ENCODE measurements around the gene AANAT. TPM values are rescaled to one million over a fixed set of nuclear protein-coding genes. Genes with fewer than 3 reads are reported as not detected.

Gene AANAT
- total and polyA plus RNA-seq, 4 donors: not detected

DNA sequence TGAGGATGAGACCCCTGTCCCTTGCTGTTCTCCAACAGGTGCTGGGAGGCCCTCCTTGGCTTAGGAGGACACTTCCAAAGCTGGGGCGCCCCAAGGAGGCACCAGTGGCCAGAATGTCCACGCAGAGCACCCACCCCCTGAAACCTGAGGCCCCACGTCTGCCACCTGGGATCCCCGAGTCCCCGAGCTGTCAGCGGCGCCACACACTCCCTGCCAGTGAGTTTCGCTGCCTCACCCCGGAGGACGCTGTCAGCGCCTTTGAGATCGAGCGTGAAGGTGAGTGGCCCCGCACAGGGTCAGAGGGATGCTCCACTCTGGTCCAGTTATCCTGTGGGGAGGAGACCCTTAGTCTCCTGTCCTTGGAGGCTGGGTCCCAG is 1.2 kb downstream of the AANAT start (continued):
- TF ChIP-seq NR2F2 (IDR thresholded peaks at IDR 0.05) (no peak), TAF1 (conservative IDR thresholded peaks at IDR 0.05) (no peak), FOXA2 (IDR thresholded peaks at IDR 0.05) (no peak), RAD21 (IDR thresholded peaks at IDR 0.05) (no peak)
- TF ChIP-seq, protein P1, sequence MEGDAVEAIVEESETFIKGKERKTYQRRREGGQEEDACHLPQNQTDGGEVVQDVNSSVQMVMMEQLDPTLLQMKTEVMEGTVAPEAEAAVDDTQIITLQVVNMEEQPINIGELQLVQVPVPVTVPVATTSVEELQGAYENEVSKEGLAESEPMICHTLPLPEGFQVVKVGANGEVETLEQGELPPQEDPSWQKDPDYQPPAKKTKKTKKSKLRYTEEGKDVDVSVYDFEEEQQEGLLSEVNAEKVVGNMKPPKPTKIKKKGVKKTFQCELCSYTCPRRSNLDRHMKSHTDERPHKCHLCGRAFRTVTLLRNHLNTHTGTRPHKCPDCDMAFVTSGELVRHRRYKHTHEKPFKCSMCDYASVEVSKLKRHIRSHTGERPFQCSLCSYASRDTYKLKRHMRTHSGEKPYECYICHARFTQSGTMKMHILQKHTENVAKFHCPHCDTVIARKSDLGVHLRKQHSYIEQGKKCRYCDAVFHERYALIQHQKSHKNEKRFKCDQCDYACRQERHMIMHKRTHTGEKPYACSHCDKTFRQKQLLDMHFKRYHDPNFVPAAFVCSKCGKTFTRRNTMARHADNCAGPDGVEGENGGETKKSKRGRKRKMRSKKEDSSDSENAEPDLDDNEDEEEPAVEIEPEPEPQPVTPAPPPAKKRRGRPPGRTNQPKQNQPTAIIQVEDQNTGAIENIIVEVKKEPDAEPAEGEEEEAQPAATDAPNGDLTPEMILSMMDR (IDR thresholded peaks at IDR 0.05; ENCODE audit: low read depth, low read length, missing input control): no peak

DNA sequence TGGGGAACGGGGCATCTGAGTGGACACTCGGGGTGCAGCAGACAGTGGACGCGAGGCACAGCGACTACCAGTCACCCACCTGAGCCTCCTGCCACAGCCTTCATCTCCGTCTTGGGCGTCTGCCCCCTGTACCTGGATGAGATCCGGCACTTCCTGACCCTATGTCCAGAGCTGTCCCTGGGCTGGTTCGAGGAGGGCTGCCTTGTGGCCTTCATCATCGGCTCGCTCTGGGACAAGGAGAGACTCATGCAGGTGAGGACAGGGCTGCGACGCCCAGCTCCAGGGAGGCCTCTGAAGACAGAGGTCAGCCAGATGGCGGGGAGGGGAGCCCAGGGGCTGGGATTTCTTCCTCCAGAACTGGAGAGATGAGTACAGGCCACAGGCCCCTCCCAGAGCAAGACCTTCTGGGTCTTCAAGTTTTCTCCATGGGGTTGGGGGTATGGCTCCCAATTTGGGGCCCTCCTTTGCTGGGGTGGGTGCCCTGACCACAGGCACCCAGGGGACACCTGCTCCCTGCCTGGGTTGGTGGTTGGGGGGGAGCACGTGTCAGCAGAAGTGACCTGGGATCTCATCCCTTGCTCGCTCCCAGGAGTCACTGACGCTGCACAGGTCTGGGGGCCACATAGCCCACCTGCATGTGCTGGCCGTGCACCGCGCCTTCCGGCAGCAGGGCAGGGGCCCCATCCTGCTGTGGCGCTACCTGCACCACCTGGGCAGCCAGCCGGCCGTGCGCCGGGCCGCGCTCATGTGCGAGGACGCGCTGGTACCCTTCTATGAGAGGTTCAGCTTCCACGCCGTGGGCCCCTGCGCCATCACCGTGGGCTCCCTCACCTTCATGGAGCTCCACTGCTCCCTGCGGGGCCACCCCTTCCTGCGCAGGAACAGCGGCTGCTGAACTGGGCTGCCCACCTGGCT is 1.9 kb downstream of the AANAT start:
- Histone ChIP-seq H3K9ac (ENCODE audit: low read depth in 1 of 2, low read length in 2 of 2) (no peak overlapping the region), H3K27me3 (ENCODE audit: control insufficient read depth in 4 of 4, insufficient read depth in 4 of 4, low read length in 3 of 4) (no peaks in the 10 kb centered on the region), H3K4me3 (ENCODE audit: low read depth in 1 of 3, low read length in 3 of 3) (no peak overlapping the region), H3K4me1 (ENCODE audit: control insufficient read depth in 4 of 4, insufficient read depth in 4 of 4, low read length in 3 of 4) (peaks cover 0 to 4% (median 0%) of the 10 kb centered on the region in 4 donors), H3K36me3 (ENCODE audit: control insufficient read depth in 4 of 4, insufficient read depth in 3 of 4, low read depth in 1 of 4, low read length in 3 of 4) (peaks cover 0 to 23% (median 6%) of the 10 kb centered on the region in 4 donors), H3K27ac (ENCODE audit: low read depth in 1 of 2, low read length in 2 of 2) (no peak overlapping the region), H3K9me3 (ENCODE audit: control insufficient read depth in 4 of 4, low read length in 3 of 4) (no peaks in the 10 kb centered on the region)
- no peak for TF ChIP-seq FOXA1 (IDR thresholded peaks at IDR 0.05)
- TF ChIP-seq, protein P2, sequence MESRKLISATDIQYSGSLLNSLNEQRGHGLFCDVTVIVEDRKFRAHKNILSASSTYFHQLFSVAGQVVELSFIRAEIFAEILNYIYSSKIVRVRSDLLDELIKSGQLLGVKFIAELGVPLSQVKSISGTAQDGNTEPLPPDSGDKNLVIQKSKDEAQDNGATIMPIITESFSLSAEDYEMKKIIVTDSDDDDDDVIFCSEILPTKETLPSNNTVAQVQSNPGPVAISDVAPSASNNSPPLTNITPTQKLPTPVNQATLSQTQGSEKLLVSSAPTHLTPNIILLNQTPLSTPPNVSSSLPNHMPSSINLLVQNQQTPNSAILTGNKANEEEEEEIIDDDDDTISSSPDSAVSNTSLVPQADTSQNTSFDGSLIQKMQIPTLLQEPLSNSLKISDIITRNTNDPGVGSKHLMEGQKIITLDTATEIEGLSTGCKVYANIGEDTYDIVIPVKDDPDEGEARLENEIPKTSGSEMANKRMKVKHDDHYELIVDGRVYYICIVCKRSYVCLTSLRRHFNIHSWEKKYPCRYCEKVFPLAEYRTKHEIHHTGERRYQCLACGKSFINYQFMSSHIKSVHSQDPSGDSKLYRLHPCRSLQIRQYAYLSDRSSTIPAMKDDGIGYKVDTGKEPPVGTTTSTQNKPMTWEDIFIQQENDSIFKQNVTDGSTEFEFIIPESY (IDR thresholded peaks at IDR 0.05): no peak
- no peak for TF ChIP-seq HNF4G (IDR thresholded peaks at IDR 0.05)
- TF ChIP-seq, protein P1 (IDR thresholded peaks at IDR 0.05; ENCODE audit: low read depth, low read length, missing input control): no peak
- TF ChIP-seq GABPA (IDR thresholded peaks at IDR 0.05 in 1 of 2, conservative IDR thresholded peaks at IDR 0.05 in 1 of 2): no peak
- TF ChIP-seq RXRA (IDR thresholded peaks at IDR 0.05): no peak
- no peak for TF ChIP-seq JUND (IDR thresholded peaks at IDR 0.05)
- TF ChIP-seq SP1 (IDR thresholded peaks at IDR 0.05): no peak
- TF ChIP-seq RAD21 (IDR thresholded peaks at IDR 0.05): no peak
- TF ChIP-seq, protein P3, sequence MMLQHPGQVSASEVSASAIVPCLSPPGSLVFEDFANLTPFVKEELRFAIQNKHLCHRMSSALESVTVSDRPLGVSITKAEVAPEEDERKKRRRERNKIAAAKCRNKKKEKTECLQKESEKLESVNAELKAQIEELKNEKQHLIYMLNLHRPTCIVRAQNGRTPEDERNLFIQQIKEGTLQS (IDR thresholded peaks at IDR 0.05): no peak
- DNase-seq (ENCODE audit: low spot score): no peak
- 94% methylated on average over 38 of the region's 38 CpGs for WGBS

All from liver (tissue), 9 donors.